Trophoblast cell (in vitro differentiated cells and primary cell): ENCODE measurements around the gene SLC2A6.

Experiments used
- DNase-seq, 2 donors: peaks; one replicate each; pipeline ENCODE4 v3.0.0-alpha.2; 2016
- H2AFZ ChIP-seq: 2 replicates; pipeline ENCODE4 v1.6.1; 2013; ENCODE audit warnings: low read length, moderate library complexity, mild to moderate bottlenecking; ENCODE audit not compliant: insufficient read depth, poor library complexity
- H2AK5ac ChIP-seq: 2 replicates; pipeline ENCODE4 v1.6.1; 2013; ENCODE audit warnings: mild to moderate bottlenecking, low read length
- H2BK120ac ChIP-seq: 2 replicates; pipeline ENCODE4 v1.6.1; 2013; ENCODE audit warnings: low read length, mild to moderate bottlenecking, moderate library complexity; ENCODE audit not compliant: insufficient read depth, poor library complexity
- H2BK12ac ChIP-seq: 2 replicates; pipeline ENCODE4 v1.6.1; 2013; ENCODE audit warnings: mild to moderate bottlenecking, low read length, moderate library complexity
- H2BK5ac ChIP-seq: 2 replicates; pipeline ENCODE4 v1.6.1; 2013; ENCODE audit warnings: low read length, low read depth, moderate library complexity, mild to moderate bottlenecking; ENCODE audit not compliant: poor library complexity
- H3K14ac ChIP-seq: 2 replicates; pipeline ENCODE4 v1.6.1; 2013; ENCODE audit warnings: mild to moderate bottlenecking, low read length
- H3K18ac ChIP-seq: 2 replicates; pipeline ENCODE4 v1.6.1; 2013; ENCODE audit warnings: mild to moderate bottlenecking, low read length
- H3K23ac ChIP-seq: 2 replicates; pipeline ENCODE4 v1.6.1; 2013; ENCODE audit warnings: low read length
- H3K27ac ChIP-seq: 2 replicates; pipeline ENCODE4 v1.5.1; 2013; ENCODE audit warnings: low read depth, mild to moderate bottlenecking, inconsistent platforms, low read length, moderate library complexity
- H3K27me3 ChIP-seq: 2 replicates; pipeline ENCODE4 v1.6.1; 2013; ENCODE audit warnings: inconsistent platforms, mild to moderate bottlenecking, low read length, moderate library complexity; ENCODE audit not compliant: insufficient read depth
- H3K36me3 ChIP-seq, 2 experiments: 1 replicate in 1 of 2; 2 replicates in 1 of 2; pipeline ENCODE4 v1.6.1; 2013; ENCODE audit warnings: low read length in 2 of 2, mild to moderate bottlenecking in 2 of 2, moderate library complexity in 1 of 2; ENCODE audit not compliant: insufficient read depth in 2 of 2, control insufficient read depth in 1 of 2
- H3K4ac ChIP-seq: 2 replicates; pipeline ENCODE4 v1.6.1; 2013; ENCODE audit warnings: low read depth, mild to moderate bottlenecking, low read length, moderate library complexity
- H3K4me1 ChIP-seq, 2 experiments: 1 replicate in 1 of 2; 2 replicates in 1 of 2; pipeline ENCODE4 v1.6.1; 2013; ENCODE audit warnings: low read length in 2 of 2, mild to moderate bottlenecking in 2 of 2, moderate library complexity in 1 of 2; ENCODE audit not compliant: insufficient read depth in 2 of 2, control insufficient read depth in 1 of 2
- H3K4me2 ChIP-seq: 2 replicates; pipeline ENCODE4 v1.6.1; 2013; ENCODE audit warnings: inconsistent platforms, mild to moderate bottlenecking, low read length, moderate library complexity
- H3K4me3 ChIP-seq: 2 replicates; pipeline ENCODE4 v1.5.1; 2013; ENCODE audit warnings: mild to moderate bottlenecking, low read depth, low read length, inconsistent platforms
- H3K79me1 ChIP-seq: one replicate; pipeline ENCODE4 v1.6.1; 2013; ENCODE audit warnings: low read length
- H3K79me2 ChIP-seq: 2 replicates; pipeline ENCODE4 v1.6.1; 2013; ENCODE audit warnings: low read length, mild to moderate bottlenecking; ENCODE audit not compliant: control insufficient read depth, insufficient read depth, poor library complexity
- H3K9ac ChIP-seq: 2 replicates; pipeline ENCODE4 v1.6.1; 2013; ENCODE audit warnings: mild to moderate bottlenecking, low read length
- H3K9me3 ChIP-seq: 2 replicates; pipeline ENCODE4 v1.6.1; 2013; ENCODE audit warnings: low read depth, mild to moderate bottlenecking, control low read depth, inconsistent platforms, low read length; ENCODE audit not compliant: insufficient read depth
- H4K12ac ChIP-seq: 2 replicates; pipeline ENCODE4 v1.6.1; 2013; ENCODE audit warnings: low read depth, mild to moderate bottlenecking, low read length, moderate library complexity
- H4K8ac ChIP-seq: 2 replicates; pipeline ENCODE4 v1.6.1; 2013; ENCODE audit warnings: low read depth, mild to moderate bottlenecking, low read length, moderate library complexity
- H4K91ac ChIP-seq: one replicate; pipeline ENCODE4 v1.6.1; 2013; ENCODE audit warnings: low read depth, mild to moderate bottlenecking, low read length, moderate library complexity
- WGBS: extraction: QIAGEN DNeasy Blood & Tissue Kit; methylation state at CpG from one replicate; pipeline ENCODE4 v1.1.7; 2013; ENCODE audit warnings: missing lambda C conversion rate; ENCODE audit not compliant: insufficient read length, insufficient coverage; ENCODE audit errors: extremely low coverage; 5-methylcytosine and 5-hydroxymethylcytosine counted together

SLC2A6 gene

DNA sequence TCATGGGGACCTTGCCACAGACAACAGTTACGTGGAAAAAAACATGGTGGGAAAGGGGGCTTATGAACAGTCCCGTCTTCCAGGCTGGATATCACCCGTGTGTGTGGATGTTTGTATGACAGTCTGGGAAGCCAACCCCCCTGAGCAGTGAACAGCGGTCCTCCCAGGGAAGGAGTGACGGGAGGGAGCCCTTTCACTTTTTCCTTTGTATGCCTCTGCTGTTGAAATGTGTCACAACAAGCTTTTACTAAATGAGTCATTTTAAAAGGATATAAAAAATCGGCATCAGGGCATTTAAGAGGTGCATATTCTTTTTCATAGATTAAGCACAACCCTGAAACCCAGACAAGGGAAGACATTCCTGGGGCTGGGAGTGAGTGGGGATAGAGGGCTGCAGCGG, 40.8 kb upstream of the SLC2A6 start:
- H2AK5ac ChIP-seq: no peak overlapping the region
- no peak overlapping the region for H2BK120ac ChIP-seq
- no peak overlapping the region for H3K27ac ChIP-seq
- no peak for DNase-seq
- no peak overlapping the region for H3K23ac ChIP-seq
- no peaks in the 10 kb centered on the region for H3K27me3 ChIP-seq
- H2BK5ac ChIP-seq: no peak overlapping the region
- no peak overlapping the region for H2AFZ ChIP-seq
- no peak overlapping the region for H3K4ac ChIP-seq
- H3K9ac ChIP-seq: no peak overlapping the region
- no peaks in the 10 kb centered on the region for H3K9me3 ChIP-seq
- H3K79me1 ChIP-seq: no peaks in the 10 kb centered on the region
- H3K79me2 ChIP-seq: no peaks in the 10 kb centered on the region
- H4K91ac ChIP-seq: no peak overlapping the region
- H3K4me3 ChIP-seq: no peak overlapping the region
- no peak overlapping the region for H3K18ac ChIP-seq
- WGBS: no CpG with 5 or more reads among the region's 7 CpGs
- no peaks in the 10 kb centered on the region for H3K36me3 ChIP-seq
- H3K14ac ChIP-seq: no peak overlapping the region
- no peak overlapping the region for H4K8ac ChIP-seq
- no peak overlapping the region for H2BK12ac ChIP-seq
- H3K4me2 ChIP-seq: no peak overlapping the region
- H4K12ac ChIP-seq: no peak overlapping the region
- H3K4me1 ChIP-seq: peaks cover 0 to 2% of the 10 kb centered on the region in 2 experiments

DNA sequence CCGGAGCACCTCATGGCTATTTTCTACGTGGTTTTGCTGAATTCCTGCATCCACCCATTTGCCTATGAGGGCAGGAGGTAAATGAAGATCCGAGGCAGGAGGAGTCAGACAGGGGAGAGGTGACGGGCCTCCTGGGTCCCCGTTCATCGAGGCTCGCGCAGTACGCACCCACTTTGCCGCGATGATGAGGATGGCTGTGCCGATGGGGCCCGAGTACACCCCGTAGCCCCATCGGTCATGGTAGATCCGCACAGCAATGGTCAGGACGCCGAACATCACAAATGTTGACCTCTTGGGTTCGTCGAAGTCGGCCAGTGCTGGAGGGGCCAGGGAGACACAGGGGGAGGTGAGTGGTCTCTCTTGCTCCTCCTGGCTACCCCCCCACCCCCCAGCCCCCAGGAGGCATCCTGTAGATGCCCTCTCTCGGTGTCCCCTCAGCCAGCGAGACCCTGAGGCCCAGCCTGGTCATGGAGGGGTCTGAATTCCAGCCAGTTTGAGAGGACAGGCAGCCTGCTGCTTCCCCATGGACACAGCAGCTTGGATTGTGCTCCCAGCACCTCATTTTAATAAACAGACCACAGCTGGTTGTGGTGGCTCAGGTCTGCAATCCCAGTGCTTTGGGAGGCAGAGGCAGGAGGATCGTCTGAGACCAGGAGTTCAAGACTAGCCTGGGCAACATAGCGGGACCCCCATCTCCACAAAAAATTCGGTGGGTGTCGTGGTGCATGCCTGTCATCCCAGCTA, 40.0 kb upstream of the SLC2A6 start:
- Histone ChIP-seq H3K79me1 (no peaks in the 10 kb centered on the region), H3K27ac (no peak overlapping the region), H3K9ac (no peak overlapping the region), H2AK5ac (no peak overlapping the region), H4K91ac (no peak overlapping the region), H3K4ac (no peak overlapping the region), H2AFZ (no peak overlapping the region), H3K23ac (no peak overlapping the region), H3K18ac (no peak overlapping the region), H2BK5ac (no peak overlapping the region), H3K9me3 (no peaks in the 10 kb centered on the region), H2BK12ac (no peak overlapping the region), H3K4me3 (no peak overlapping the region), H3K79me2 (no peaks in the 10 kb centered on the region), H3K27me3 (no peaks in the 10 kb centered on the region), H3K4me2 (no peak overlapping the region), H3K4me1 (peaks cover 0 to 2% of the 10 kb centered on the region in 2 experiments), H4K8ac (no peak overlapping the region), H3K14ac (no peak overlapping the region), H3K36me3 (no peaks in the 10 kb centered on the region), H4K12ac (no peak overlapping the region), H2BK120ac (no peak overlapping the region)
- no CpG with 5 or more reads among the region's 27 CpGs for WGBS
- DNase-seq: no peak

DNA sequence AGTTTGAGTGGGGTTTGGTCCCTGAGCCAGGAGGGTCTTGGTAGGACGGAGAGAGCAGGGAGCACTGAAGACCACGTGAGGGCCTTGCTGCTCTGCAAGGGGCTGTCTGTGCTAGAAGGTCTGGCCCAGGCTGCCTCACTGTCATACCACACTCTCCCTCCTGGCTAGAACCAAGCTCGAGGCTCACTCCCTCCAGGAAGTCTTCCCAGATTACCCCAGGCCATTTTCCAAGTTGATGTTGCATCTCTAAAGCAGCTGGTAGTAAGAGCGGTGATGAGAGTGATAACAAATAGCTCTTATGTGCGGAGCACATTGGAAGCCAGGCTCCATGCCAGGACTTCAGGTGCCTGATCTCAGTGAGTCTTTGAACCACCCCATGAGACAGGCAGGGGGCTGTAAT, 39.3 kb upstream of the SLC2A6 start:
- no peak overlapping the region for H3K18ac ChIP-seq
- H2AFZ ChIP-seq: no peak overlapping the region
- H3K4me2 ChIP-seq: no peak overlapping the region
- DNase-seq: no peak
- H2BK12ac ChIP-seq: no peak overlapping the region
- H3K79me1 ChIP-seq: no peaks in the 10 kb centered on the region
- no CpG with 5 or more reads among the region's 5 CpGs for WGBS
- H2AK5ac ChIP-seq: no peak overlapping the region
- H3K9me3 ChIP-seq: no peaks in the 10 kb centered on the region
- no peak overlapping the region for H2BK5ac ChIP-seq
- H3K27me3 ChIP-seq: no peaks in the 10 kb centered on the region
- no peak overlapping the region for H4K12ac ChIP-seq
- no peaks in the 10 kb centered on the region for H3K79me2 ChIP-seq
- H2BK120ac ChIP-seq: no peak overlapping the region
- no peak overlapping the region for H3K27ac ChIP-seq
- H3K4me3 ChIP-seq: no peak overlapping the region
- no peak overlapping the region for H3K4ac ChIP-seq
- H3K4me1 ChIP-seq: peaks cover 0 to 2% of the 10 kb centered on the region in 2 experiments
- H3K23ac ChIP-seq: no peak overlapping the region
- no peak overlapping the region for H4K8ac ChIP-seq
- no peak overlapping the region for H3K9ac ChIP-seq
- no peak overlapping the region for H4K91ac ChIP-seq
- H3K14ac ChIP-seq: no peak overlapping the region
- no peaks in the 10 kb centered on the region for H3K36me3 ChIP-seq

DNA sequence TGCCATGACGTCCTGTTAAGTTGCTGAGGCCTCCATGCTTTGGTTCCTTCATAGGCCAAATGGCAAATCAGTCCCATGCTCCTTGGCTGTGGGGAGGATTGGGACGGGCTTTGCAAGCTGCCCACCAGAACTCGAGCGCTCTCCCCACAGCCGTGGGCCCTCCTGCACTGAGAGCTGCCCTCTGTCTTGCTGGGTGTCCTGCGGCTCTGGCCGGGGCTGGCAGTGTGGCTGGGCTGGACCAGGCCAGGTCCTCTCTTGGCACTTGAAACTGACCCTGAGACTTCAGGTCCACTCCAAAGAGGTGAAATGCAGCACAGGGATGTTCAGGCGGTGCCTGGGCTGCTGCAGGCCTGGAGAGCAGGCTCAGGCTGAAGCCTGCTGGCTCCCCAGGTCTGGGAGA, 38.8 kb upstream of the SLC2A6 start:
- H3K14ac ChIP-seq: no peak overlapping the region
- H3K9ac ChIP-seq: no peak overlapping the region
- H3K4me2 ChIP-seq: no peak overlapping the region
- no peak overlapping the region for H3K18ac ChIP-seq
- H3K27ac ChIP-seq: no peak overlapping the region
- no peak overlapping the region for H2AK5ac ChIP-seq
- no peak overlapping the region for H2AFZ ChIP-seq
- no peaks in the 10 kb centered on the region for H3K79me1 ChIP-seq
- H3K4me3 ChIP-seq: no peak overlapping the region
- no peak overlapping the region for H4K12ac ChIP-seq
- H3K4me1 ChIP-seq: peaks cover 0 to 2% of the 10 kb centered on the region in 2 experiments
- H4K91ac ChIP-seq: peak overlapping the region; percentile 27
- no CpG with 5 or more reads among the region's 8 CpGs for WGBS
- no peaks in the 10 kb centered on the region for H3K9me3 ChIP-seq
- DNase-seq: no peak
- no peak overlapping the region for H2BK5ac ChIP-seq
- no peaks in the 10 kb centered on the region for H3K36me3 ChIP-seq
- no peak overlapping the region for H3K23ac ChIP-seq
- H4K8ac ChIP-seq: no peak overlapping the region
- H2BK12ac ChIP-seq: no peak overlapping the region
- H3K4ac ChIP-seq: no peak overlapping the region
- H3K27me3 ChIP-seq: no peaks in the 10 kb centered on the region
- H3K79me2 ChIP-seq: no peaks in the 10 kb centered on the region
- no peak overlapping the region for H2BK120ac ChIP-seq
